G401 (cell line): Measurements from ENCODE around the gene NCAPD2. TPM values are rescaled to one million over a fixed set of nuclear protein-coding genes. Genes with fewer than 3 reads are reported as not detected.

Experiments
- DNase-seq: peaks from one replicate; pipeline ENCODE4 v3.0.0-alpha.2; 2015; ENCODE audit warnings: low spot score
- in situ Hi-C: cut with HindIII; loops from 2 replicates; pipeline ENCODE4 v1.10.0; 2016; ENCODE audit warnings: low sequenced_read_pairs, mixed read lengths
- total RNA-seq: library from RNA; depleted of rRNA; stranded (reverse); fragments of >200 nt; shearing (Covaris generic); gene quantifications from 2 replicates; pipeline ENCODE4 v1.2.3, GENCODE V29; 2014; rRNA removed

The NCAPD2 gene
- total RNA-seq, 1 experiment from 2014 or later = 102 TPM

- in situ Hi-C loops = no loop called here
- no peak for DNase-seq
These were observed 65.6 kb downstream of the NCAPD2 start for GRCh38 chr12:6559500-6559899.

GRCh38 chr12:6560501-6561205 is 66.8 kb downstream of the NCAPD2 start:
- no peak for DNase-seq
- in situ Hi-C loops = no loop called here

GRCh38 chr12:6562881-6563280 is 69.0 kb downstream of the NCAPD2 start:
- in situ Hi-C loops = no loop called here
- no peak for DNase-seq

- in situ Hi-C loops = no loop called here
- peak; percentile 49 for DNase-seq
These were observed 69.6 kb downstream of the NCAPD2 start for GRCh38 chr12:6563448-6564050.

GRCh38 chr12:6567112-6567670 is 73.3 kb downstream of the NCAPD2 start:
- in situ Hi-C loops = no loop called here
- DNase-seq = no peak

GRCh38 chr12:6569312-6569711 is 75.4 kb downstream of the NCAPD2 start:
- in situ Hi-C loops = no loop called here
- DNase-seq = no peak

GRCh38 chr12:6569786-6570185 is 75.9 kb downstream of the NCAPD2 start:
- in situ Hi-C loops = no loop called here
- no peak for DNase-seq

- in situ Hi-C loops = no loop called here
- DNase-seq = peak; percentile 43
These were observed 76.5 kb downstream of the NCAPD2 start for GRCh38 chr12:6570264-6570887.

GRCh38 chr12:6573001-6573400 is 79.1 kb downstream of the NCAPD2 start:
- in situ Hi-C loops = no loop called here
- no peak for DNase-seq

- in situ Hi-C loops = no loop called here
- no peak for DNase-seq
These were observed 80.8 kb downstream of the NCAPD2 start for GRCh38 chr12:6574576-6575295.

GRCh38 chr12:6575648-6576047 is 81.7 kb downstream of the NCAPD2 start:
- in situ Hi-C loops = no loop called here
- DNase-seq = no peak

Other genes starting within 250 kb of the NCAPD2 start
- gene PLEKHG6, start 183.4 kb upstream of the NCAPD2 start, total RNA-seq = 0.06 and 0.14 TPM in 2 replicates
- 87.6 and 118 TPM in 2 replicates for gene TNFRSF1A, start 152.0 kb upstream of the NCAPD2 start, total RNA-seq
- 28.7 and 67.9 TPM in 2 replicates for gene SCNN1A, start 118.5 kb upstream of the NCAPD2 start, total RNA-seq
- 0.86 and 10.1 TPM in 2 replicates for gene LTBR, start 109.9 kb upstream of the NCAPD2 start, total RNA-seq
- gene CD27, start 49.1 kb upstream of the NCAPD2 start, total RNA-seq = not detected in 2 replicates
- 0.25 TPM in 1 of 2 replicates, not detected in the other for gene TAPBPL, start 42.1 kb upstream of the NCAPD2 start, total RNA-seq
- 7.6 and 9.3 TPM in 2 replicates for gene VAMP1, start 23.4 kb upstream of the NCAPD2 start, total RNA-seq
- 363 and 396 TPM in 2 replicates for gene MRPL51, start 840 bp upstream of the NCAPD2 start, total RNA-seq
- gene GAPDH, start 40.4 kb downstream of the NCAPD2 start, total RNA-seq = 3,766 and 4,312 TPM in 2 replicates
- gene IFFO1, start 61.9 kb downstream of the NCAPD2 start, total RNA-seq = 11.7 and 13.2 TPM in 2 replicates
- 45.5 and 70.7 TPM in 2 replicates for gene NOP2, start 74.2 kb downstream of the NCAPD2 start, total RNA-seq
- 374 and 375 TPM in 2 replicates for gene CHD4, start 113.3 kb downstream of the NCAPD2 start, total RNA-seq
- gene LPAR5, start 141.9 kb downstream of the NCAPD2 start, total RNA-seq = 0.03 TPM in 1 of 2 replicates, not detected in the other
- not detected in 2 replicates for gene ACRBP, start 153.3 kb downstream of the NCAPD2 start, total RNA-seq
- 33.0 and 47.7 TPM in 2 replicates for gene ING4, start 169.0 kb downstream of the NCAPD2 start, total RNA-seq
- 14.9 and 25.5 TPM in 2 replicates for gene ZNF384, start 195.3 kb downstream of the NCAPD2 start, total RNA-seq
- gene PIANP, start 206.7 kb downstream of the NCAPD2 start, total RNA-seq = 0.44 and 4.4 TPM in 2 replicates
- 47.0 and 47.6 TPM in 2 replicates for gene COPS7A, start 229.9 kb downstream of the NCAPD2 start, total RNA-seq